Measurements from ENCODE around the gene CDH13. TPM values are rescaled to one million over a fixed set of nuclear protein-coding genes. Genes with fewer than 3 reads are reported as not detected.

CDH13 gene
- total RNA-seq, 1 donor from 2014 or later: 14.3 TPM

GRCh38 chr16:82665025-82665424 lies 38.3 kb downstream of the CDH13 start:
- Histone ChIP-seq H3K4me1 (no peaks in the 10 kb centered on the region), H3K27me3 (ENCODE audit: low read depth) (no peaks in the 10 kb centered on the region), H3K36me3 (no peaks in the 10 kb centered on the region), H3K27ac (no peak overlapping the region), H3K4me3 (no peak overlapping the region), H3K9me3 (no peaks in the 10 kb centered on the region)
- intact Hi-C loops (cut with DNase I): no loop called here
- DNase-seq (no peak), ATAC-seq (no peak)
- TF ChIP-seq, protein P1, sequence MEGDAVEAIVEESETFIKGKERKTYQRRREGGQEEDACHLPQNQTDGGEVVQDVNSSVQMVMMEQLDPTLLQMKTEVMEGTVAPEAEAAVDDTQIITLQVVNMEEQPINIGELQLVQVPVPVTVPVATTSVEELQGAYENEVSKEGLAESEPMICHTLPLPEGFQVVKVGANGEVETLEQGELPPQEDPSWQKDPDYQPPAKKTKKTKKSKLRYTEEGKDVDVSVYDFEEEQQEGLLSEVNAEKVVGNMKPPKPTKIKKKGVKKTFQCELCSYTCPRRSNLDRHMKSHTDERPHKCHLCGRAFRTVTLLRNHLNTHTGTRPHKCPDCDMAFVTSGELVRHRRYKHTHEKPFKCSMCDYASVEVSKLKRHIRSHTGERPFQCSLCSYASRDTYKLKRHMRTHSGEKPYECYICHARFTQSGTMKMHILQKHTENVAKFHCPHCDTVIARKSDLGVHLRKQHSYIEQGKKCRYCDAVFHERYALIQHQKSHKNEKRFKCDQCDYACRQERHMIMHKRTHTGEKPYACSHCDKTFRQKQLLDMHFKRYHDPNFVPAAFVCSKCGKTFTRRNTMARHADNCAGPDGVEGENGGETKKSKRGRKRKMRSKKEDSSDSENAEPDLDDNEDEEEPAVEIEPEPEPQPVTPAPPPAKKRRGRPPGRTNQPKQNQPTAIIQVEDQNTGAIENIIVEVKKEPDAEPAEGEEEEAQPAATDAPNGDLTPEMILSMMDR (IDR thresholded peaks at IDR 0.05): no peak

DNA sequence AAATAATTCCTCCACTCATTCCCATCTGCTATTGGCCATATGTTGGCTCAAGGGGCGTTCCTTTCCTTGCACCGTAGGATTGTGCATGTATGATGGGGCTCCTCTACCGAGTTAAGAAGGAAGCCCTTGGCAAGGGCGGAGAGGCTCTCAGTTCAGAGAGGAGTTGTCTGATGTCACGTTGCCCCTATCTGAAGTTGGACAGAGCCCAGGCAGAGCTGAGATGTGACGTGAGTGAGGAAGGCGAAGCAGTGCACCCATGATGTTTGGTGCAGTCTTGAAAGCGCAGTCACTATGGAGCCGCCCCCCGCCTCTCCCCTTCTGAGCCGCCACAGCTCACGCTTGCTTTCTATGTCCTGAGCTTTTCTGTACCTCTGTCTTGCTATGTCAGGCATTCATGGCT lies 40.7 kb downstream of the CDH13 start:
- ATAC-seq: no peak

DNA sequence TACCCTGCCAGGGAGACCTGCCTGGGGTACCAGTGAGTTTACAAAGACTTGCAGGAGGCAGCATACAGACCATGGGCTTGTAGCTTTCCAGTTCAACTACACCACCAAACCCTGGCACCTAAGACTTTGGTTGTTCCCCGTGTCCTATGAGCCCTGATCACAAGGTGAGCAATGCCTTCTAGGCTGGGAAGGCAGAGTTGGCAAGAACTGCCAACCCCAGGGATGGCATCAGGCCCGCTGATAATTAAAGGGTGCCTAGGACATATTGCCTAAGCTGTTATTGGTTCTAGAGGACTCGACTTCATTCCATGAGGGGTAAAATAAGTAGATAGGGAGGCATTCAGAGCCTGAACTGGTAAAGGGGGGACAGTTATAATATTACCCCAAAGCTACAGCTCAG lies 41.3 kb downstream of the CDH13 start:
- DNase-seq (no peak), ATAC-seq (no peak)
- Histone ChIP-seq H3K27ac (no peak overlapping the region), H3K9me3 (no peaks in the 10 kb centered on the region), H3K4me3 (no peak overlapping the region), H3K36me3 (no peaks in the 10 kb centered on the region), H3K27me3 (ENCODE audit: low read depth) (no peaks in the 10 kb centered on the region), H3K4me1 (no peaks in the 10 kb centered on the region)
- intact Hi-C loops (cut with DNase I): no loop called here
- TF ChIP-seq, protein P1 (IDR thresholded peaks at IDR 0.05): no peak

More for the DNA sequence above, 40.7 kb downstream of the CDH13 start:
- Histone ChIP-seq H3K36me3 (no peaks in the 10 kb centered on the region), H3K9me3 (no peaks in the 10 kb centered on the region), H3K27ac (no peak overlapping the region), H3K4me3 (no peak overlapping the region), H3K27me3 (ENCODE audit: low read depth) (no peaks in the 10 kb centered on the region), H3K4me1 (no peaks in the 10 kb centered on the region)
- no peak for DNase-seq
- intact Hi-C loops (cut with DNase I): no loop called here
- TF ChIP-seq, protein P1 (IDR thresholded peaks at IDR 0.05): no peak

GRCh38 chr16:82671741-82672140 lies 45.0 kb downstream of the CDH13 start:
- H3K9me3 ChIP-seq: no peaks in the 10 kb centered on the region
- H3K27ac ChIP-seq: no peak overlapping the region
- no peaks in the 10 kb centered on the region for H3K27me3 ChIP-seq (ENCODE audit: low read depth)
- no peaks in the 10 kb centered on the region for H3K4me1 ChIP-seq
- no peaks in the 10 kb centered on the region for H3K36me3 ChIP-seq
- intact Hi-C loops (cut with DNase I): no loop called here
- no peak for ATAC-seq
- H3K4me3 ChIP-seq: no peak overlapping the region
- no peak for DNase-seq
- TF ChIP-seq, protein P1 (IDR thresholded peaks at IDR 0.05): peak; percentile 14

GRCh38 chr16:82672676-82673075 lies 45.9 kb downstream of the CDH13 start:
- no peaks in the 10 kb centered on the region for H3K4me1 ChIP-seq
- H3K27me3 ChIP-seq (ENCODE audit: low read depth): no peaks in the 10 kb centered on the region
- no peak for ATAC-seq
- intact Hi-C loops (cut with DNase I): no loop called here
- H3K9me3 ChIP-seq: no peaks in the 10 kb centered on the region
- TF ChIP-seq, protein P1 (IDR thresholded peaks at IDR 0.05): no peak
- H3K4me3 ChIP-seq: no peak overlapping the region
- DNase-seq: no peak
- no peaks in the 10 kb centered on the region for H3K36me3 ChIP-seq
- no peak overlapping the region for H3K27ac ChIP-seq

GRCh38 chr16:82675300-82675699 lies 48.5 kb downstream of the CDH13 start:
- no peaks in the 10 kb centered on the region for H3K9me3 ChIP-seq
- no peak overlapping the region for H3K27ac ChIP-seq
- DNase-seq (no peak), ATAC-seq (no peak)
- H3K27me3 ChIP-seq (ENCODE audit: low read depth): no peaks in the 10 kb centered on the region
- no peak overlapping the region for H3K4me3 ChIP-seq
- no peaks in the 10 kb centered on the region for H3K36me3 ChIP-seq
- H3K4me1 ChIP-seq: no peaks in the 10 kb centered on the region
- TF ChIP-seq, protein P1 (IDR thresholded peaks at IDR 0.05): no peak
- intact Hi-C loops (cut with DNase I): no loop called here
